ENCODE results near the gene PYY.

The PYY gene

DNA sequence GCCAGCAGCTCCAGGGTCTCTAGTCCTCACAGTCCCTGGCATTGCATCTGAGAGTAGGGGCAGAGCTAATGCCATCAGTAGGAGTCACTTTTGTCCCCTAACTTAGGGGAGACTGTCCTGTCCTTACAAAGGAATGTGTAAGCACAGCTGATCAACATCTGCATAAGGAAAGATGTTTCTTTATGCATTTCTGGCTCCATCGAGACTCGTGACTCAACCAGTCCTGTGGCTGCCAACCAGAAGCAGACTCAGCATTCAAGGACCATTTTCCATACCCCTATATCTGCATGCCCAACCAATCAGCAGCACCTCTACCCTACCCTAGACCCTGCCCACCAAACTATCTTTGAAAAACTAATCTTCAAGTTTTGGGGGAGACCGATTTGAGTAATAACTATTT, 38.2 kb downstream of the PYY start:
- no peak for DNase-seq (ENCODE audit: low read depth in 2 of 2)

DNA sequence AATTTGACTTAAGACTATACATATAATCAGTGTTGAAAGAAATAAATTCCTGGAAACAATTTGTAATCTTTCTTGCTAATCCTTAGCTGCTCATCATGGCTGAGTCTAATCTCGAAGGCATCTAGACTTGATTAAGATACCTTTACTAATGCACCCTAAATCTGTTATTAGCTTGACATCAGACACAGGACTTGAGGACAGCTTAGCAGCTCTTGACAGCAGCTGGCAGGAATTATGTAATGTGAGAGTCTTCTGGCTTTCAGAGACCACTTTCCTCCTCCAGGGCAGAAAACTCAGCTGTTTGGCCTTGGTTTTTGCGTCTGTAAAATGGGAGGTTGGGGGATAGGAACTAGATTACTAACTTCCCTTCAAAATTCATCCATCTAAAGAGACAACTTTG, 39.3 kb downstream of the PYY start:
- no peak for DNase-seq (ENCODE audit: low read depth in 2 of 2)

DNA sequence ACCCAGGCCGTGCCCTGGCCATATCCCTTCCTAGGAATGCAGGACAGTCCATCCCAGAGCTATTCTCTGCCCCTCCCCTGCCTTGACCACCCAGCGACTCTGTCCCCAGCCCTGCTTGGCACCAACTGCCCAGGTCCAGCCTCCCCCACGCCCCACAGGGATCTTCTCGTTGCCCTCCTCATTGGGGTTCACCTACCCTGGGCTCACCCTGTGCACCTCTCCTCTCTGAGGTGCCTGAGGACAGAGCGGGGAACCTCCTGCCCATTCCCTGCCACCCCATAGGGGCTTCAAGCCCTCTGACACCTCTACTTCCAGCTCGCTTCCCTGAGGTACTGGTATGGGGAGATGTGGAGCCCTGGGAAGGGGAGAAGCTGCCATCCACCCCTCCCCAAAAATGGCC, 40.2 kb downstream of the PYY start:
- no peak for DNase-seq (ENCODE audit: low read depth in 2 of 2)

DNA sequence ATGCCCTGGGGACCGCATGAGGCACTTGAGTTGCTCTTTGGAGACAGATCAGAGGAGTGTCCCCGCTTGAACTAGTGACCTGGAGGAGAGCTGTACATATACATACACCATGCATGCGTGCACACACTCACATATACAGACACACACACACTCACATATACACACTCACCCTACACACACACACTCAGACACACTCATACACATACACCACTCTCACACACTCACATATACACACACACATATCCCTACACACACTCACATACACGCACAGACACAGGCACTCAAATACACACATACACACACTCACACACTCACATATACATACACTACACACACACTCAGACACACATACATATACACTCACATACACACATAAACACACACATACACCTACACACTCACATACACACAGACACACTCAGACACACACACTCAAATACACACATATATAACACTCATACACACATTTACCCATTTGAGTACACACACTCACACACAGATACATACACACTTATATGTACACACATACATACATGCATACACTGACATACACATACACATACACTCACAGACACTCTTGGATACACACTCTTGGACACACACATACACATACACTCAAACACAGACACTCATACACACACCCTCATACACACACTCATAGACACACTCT, 41.0 kb downstream of the PYY start:
- DNase-seq (ENCODE audit: low read depth in 2 of 2): no peak

DNA sequence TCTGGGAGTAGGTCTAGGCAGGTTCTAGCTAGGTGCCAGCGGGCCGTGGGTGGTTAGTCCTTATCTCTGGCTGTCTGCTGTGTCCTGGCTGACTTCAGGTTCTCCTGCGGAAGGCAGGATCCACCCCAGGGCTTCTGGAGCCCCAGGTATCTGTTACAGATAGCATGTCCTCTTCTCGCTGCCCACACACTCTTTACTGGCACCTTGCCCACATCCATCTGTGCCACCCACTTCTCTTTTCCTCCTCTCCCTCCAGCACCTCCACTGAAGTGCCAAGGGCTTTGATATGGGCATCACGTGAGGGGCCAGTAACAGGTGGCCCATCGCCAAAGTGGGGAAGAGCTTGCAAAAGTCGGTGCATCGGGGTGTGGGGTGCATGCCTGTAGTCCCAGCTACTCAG, 41.8 kb downstream of the PYY start:
- no peak for DNase-seq (ENCODE audit: low read depth in 2 of 2)

DNA sequence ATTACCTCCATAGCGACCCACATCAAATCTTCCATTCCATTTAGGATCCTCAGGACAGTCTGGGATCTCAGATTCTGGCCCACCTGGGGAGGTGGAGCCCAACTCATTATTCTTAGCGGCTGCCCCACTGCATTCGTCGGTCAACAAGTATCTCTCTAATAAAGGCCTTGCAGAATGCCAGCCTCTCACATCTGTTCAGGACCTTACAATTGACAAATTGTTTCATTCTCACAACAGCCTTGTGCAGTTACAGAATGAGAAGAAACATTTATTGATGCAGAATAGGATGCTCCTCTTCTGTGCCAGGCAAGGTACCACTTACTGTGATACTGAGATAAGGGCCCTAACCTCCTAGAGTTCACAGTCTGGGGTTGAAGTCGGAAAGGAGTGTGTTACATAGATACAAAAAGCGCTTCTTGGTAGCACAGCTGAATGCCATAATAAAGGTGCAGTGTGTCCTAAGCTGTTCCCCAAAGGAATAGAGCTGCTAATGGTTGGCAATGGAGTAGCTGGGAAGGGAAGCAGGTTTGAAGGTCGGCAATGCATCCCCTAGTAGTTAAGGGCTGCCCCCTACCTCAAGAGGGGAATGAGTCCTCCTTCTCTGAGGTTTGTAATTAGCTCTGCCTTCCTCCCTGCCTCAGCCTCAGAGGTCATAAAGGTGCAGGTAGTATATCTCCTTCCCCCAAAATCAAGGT, 44.1 kb downstream of the PYY start:
- no peak for DNase-seq (ENCODE audit: low read depth in 2 of 2)

DNA sequence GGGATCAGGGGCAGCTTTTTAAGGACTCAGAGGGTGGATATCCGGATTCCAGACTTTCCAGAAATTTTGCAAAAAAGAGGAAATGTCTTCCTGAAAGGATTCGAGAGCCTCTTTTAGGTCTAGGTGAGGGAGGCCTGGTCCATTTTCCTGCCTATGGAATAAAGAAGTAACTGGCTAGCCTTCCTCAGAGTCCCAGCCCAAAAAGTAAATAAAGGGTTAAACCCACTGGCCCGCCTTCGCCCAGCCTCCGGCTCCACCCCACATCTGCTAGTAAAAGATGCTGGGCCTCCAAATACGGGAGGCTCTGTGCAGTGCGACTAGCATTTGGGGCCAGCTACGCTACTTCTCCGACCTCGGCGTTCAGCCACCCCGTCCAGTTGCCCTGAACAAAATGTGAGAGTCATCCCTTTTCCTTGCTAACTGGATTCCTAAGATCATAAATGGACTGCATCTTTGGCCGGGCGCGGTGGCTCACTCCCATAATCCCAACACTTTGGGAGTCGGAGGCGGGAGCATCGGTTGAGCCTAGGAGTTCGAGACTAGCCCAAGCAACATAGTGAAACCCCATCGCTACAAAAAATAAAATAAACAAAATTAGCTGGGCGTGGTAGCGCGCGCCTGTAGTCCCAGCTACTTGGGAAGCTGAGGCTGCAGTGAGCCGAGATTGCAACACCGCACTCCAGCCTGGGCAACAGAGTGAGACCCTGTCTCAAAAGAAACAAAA, 45.6 kb downstream of the PYY start:
- DNase-seq (ENCODE audit: low read depth in 2 of 2): no peak

DNA sequence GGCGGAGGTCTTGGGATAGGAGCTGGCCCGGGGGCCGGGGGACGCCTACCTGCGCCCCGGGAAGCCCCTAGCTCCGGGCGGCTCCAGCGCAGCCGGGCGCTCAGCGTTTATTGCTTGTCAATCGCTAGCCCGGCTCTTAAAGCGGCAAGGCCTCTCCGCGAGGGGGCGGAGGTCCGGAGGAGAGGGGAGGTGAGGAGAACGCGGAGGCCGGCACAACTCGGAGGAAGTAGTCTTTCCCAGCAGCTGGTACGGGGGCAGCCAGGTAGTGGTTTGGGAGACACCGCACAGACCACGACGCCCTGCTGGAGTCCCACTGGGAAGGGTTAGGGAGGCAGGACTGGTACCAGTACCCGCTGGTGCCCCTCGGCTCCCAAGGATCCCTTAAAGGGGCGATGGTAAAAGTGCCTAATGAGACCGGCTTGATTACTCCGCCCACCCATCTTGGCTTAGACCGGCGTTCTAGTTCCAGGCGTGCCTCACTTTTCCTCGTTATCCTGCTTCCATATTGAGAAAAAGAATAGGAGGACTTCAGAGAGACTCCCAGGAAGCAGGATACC, 46.2 kb downstream of the PYY start, which contains the start of gene MPP2:
MPP2 (minus strand) TSS at position 112 of the 557 bp plus-strand sequence. CDS start 3,076 bp downstream, outside the sequence.
- no peak for DNase-seq (ENCODE audit: low read depth in 2 of 2)

DNA sequence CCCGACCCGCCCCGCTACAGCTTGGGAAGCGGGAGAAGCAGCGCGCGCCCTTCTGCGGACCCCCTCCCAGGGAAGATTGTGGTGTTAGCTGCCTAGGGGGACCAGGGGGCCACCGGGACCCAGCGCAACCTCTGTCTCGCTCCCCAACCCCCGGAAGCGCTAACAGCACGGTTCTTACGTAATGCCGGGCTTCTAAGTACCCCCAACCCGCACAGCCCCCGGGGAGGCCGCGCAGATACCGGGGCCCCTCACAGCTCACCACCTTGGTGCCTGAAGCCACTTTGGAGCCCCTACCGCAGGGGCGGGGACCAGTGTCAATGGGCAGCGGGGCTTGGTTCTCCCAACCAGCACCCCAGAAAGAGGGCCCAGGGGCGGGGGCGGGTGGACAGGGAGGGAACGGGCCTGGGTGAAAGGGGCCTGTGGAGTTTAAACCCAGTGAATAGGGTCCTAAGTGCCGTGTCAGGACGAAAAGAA, 46.8 kb downstream of the PYY start:
- DNase-seq (ENCODE audit: low read depth in 2 of 2): no peak

DNA sequence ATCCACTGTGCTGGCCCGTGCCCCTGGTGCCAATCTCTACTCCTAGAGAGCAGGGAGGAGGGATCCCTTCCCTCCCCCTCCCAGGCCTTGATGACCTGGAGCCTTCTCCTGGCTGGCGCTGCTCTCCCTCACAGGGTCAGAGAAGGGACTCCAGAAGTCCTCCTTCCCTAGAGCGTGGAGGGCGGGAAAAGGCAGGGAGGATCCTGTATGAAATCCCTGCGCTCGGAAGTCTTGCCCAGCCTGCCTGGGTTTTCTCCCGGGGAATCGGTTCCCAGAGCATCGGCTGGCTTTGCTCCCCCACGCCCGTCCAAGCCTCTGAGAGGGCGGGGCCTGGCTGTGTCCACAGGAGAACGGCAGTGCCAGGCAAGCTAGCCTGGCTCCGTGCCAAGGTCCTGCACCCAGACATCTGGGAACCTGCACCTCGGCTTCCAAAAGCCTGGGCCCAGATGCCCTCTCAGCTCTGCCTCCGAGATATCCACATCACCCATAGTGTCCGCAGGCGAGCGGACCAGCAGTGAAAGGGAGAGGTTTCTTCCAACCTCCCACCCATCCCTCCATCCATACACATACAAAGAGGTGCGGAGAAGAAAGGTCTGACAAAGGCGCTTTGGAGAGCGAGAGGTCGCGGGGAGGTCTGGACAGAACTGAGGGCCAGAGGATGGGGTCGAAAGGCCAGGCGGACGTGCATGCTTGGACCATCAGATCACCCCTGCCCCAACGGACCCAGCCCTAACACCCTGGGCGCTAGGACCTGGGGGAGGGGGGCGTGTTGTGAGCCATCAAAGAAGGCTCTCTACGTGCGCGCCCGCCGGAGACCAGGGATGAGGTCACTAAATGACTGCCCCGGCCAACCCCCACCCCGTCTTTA, 47.5 kb downstream of the PYY start:
- no peak for DNase-seq (ENCODE audit: low read depth in 2 of 2)

DNA sequence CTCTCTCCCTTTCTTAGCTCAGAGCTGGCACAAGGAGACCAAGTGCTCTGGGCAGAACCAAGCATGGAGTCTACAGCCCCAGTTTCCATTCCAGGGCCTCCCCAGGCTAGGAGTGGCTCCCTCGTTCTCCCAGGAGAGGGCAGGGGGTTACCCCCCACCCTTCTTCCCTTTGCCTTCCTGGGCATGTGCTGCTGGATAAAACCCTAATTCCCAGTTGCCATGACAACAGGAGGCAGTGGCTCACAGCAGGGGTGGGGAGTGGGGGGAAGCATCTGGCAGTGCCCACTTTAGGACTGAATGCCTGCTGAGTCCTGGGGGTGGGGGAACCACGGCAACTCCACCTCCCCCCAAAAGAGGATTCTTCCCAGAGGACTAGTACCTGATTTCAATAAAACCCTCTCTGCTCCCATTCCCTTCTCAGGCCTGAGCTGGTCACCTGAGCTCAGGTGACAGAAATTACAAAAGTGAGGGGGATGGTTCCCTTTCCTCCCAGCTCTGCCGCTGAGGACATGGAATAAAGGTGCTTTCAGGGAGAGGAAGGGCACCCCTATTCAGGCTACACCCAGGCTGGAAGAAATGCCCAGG, 48.2 kb downstream of the PYY start:
- DNase-seq (ENCODE audit: low read depth in 2 of 2): no peak
